Activated T-cell treated with anti-CD3 and anti-CD28 coated beads, Interleukin-2, amount 50 U/mL, for 24 hours (primary cell): ENCODE results near the gene HS3ST4.

Source experiments
- DNase-seq: peaks from one replicate; pipeline ENCODE4 v3.0.0-alpha.2; 2020
- H3K27ac Mint-ChIP-seq: 2 replicates; pipeline ENCODE4 v1.8.0; 2020; ENCODE audit warnings: mild to moderate bottlenecking, mixed read lengths
- H3K27me3 Mint-ChIP-seq: 2 replicates; pipeline ENCODE4 v1.8.0; 2020; ENCODE audit warnings: mixed read lengths
- H3K36me3 Mint-ChIP-seq: 2 replicates; pipeline ENCODE4 v1.8.0; 2020; ENCODE audit warnings: low read depth, mixed read lengths
- H3K4me1 Mint-ChIP-seq: 2 replicates; pipeline ENCODE4 v1.8.0; 2020; ENCODE audit warnings: low read depth, mixed read lengths
- H3K4me3 Mint-ChIP-seq: 2 replicates; pipeline ENCODE4 v1.8.0; 2020; ENCODE audit warnings: mild to moderate bottlenecking, moderate library complexity, mixed read lengths
- H3K9me3 Mint-ChIP-seq: 2 replicates; pipeline ENCODE4 v1.8.0; 2020; ENCODE audit warnings: mixed read lengths

HS3ST4 gene

DNA sequence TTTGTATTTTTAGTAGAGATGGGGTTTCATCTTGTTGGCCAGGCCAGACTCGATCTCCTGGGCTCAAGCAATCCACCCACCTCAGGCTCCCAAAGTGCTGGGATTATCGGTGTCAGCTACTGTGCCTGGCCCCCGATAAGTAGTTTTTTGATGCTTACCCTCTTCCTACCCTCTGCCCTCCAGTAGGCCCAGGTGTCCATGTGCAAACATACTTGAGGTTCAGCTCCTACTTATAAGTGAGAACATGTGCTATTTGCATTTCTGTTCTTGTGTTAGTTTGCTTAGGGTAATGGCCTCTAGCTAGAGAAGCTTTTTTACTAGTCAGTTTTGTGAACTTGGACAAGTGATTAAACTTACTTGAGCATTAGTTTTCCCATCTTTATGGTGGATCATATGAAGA is 136.8 kb downstream of the HS3ST4 start:
- DNase-seq = no peak
- Mint-ChIP-seq H3K9me3 (no peaks in the 10 kb centered on the region), H3K27me3 (peaks cover 25% of the 10 kb centered on the region), H3K36me3 (no peaks in the 10 kb centered on the region), H3K27ac (no peak overlapping the region), H3K4me3 (no peak overlapping the region), H3K4me1 (no peaks in the 10 kb centered on the region)

DNA sequence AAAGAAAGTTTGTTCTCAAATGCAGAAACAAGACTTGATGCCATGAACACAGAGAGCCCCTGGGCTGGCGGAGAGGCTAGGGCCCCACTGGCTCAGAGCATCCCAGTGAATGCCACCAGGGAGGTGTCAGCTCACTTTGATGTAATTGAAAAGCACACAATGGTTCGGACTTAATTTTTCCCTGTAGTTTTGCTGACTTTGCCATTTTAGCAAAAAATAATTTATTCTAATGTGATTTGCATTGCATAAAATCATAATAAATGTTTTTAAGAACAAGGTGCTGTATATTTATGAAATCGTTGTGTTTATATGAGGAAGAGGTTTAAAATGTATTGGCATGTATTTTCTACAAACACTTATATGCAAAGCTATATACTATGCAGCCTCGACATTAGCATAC is 140.5 kb downstream of the HS3ST4 start:
- H3K27me3 Mint-ChIP-seq = peaks cover 33% of the 10 kb centered on the region
- no peaks in the 10 kb centered on the region for H3K9me3 Mint-ChIP-seq
- H3K4me3 Mint-ChIP-seq = no peak overlapping the region
- no peak overlapping the region for H3K27ac Mint-ChIP-seq
- no peak for DNase-seq
- H3K4me1 Mint-ChIP-seq = no peaks in the 10 kb centered on the region
- H3K36me3 Mint-ChIP-seq = no peaks in the 10 kb centered on the region

DNA sequence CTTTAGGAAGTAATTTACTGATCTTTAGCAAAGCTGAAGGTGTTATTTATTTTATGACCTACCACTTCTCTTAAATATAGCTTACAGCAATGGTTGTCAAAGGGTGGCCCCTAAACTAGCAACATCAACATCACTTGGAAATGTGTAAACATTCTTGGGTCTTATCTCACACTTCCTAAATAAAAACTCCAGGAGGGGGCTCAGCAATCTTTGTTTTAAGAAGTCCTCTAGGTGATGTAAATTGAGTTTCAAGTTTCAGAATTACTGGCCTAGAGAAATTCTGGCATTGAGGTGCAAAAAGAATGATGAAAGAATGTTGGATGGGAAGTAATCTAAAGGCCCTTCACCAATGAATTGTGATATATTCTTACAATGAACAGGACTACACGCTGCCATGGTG is 142.3 kb downstream of the HS3ST4 start:
- DNase-seq = no peak
- Mint-ChIP-seq H3K4me1 (peaks cover 4% of the 10 kb centered on the region), H3K27me3 (peaks cover 37% of the 10 kb centered on the region), H3K27ac (no peak overlapping the region), H3K4me3 (no peak overlapping the region), H3K36me3 (no peaks in the 10 kb centered on the region), H3K9me3 (no peaks in the 10 kb centered on the region)

DNA sequence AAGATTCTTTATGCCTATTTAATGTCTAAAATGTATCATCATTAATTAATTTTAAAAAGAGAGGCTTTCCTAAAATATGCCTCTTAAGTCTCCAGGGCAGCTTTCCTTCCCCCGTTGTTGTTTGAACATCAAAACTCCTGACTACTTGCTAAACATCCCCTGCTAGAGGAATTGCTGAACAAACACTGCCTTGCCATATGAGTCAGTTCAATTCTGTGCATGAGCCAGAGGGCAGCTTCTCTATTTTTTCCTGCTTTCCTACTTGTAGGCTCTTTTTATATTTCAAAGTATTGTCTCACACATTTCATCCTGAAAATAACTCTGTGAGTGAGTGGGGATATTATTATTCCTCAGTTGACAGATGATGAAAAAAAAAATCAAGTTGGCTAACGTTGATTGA is 143.4 kb downstream of the HS3ST4 start:
- no peak for DNase-seq
- H3K27ac Mint-ChIP-seq = no peak overlapping the region
- H3K4me1 Mint-ChIP-seq = peaks cover 4% of the 10 kb centered on the region
- no peak overlapping the region for H3K4me3 Mint-ChIP-seq
- no peaks in the 10 kb centered on the region for H3K36me3 Mint-ChIP-seq
- no peaks in the 10 kb centered on the region for H3K9me3 Mint-ChIP-seq
- peaks cover 36% of the 10 kb centered on the region for H3K27me3 Mint-ChIP-seq

- no peaks in the 10 kb centered on the region for H3K9me3 Mint-ChIP-seq
- peak; percentile 31 for DNase-seq
Measured at GRCh38 chr16:25838724-25839186, 147.0 kb downstream of the HS3ST4 start.

DNA sequence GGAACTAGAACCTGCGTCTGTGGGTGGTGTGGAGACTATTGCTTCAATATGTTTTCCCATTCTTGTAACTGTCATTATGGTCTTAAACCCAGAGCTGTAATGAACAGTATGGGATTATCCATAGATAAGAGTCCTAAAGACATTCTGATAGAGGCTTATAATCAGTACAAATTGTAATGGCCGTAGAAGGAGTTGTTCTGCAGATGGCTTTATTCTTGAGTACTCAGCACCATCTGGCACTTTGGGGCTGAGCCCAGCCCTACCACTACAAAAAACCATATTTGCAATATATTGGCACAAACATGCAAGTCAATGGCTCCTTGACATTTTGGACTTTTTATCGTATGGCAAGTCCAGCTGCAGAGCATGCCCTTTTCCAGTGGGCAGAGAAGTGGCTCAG is 150.0 kb downstream of the HS3ST4 start:
- H3K27ac Mint-ChIP-seq = no peak overlapping the region
- no peak for DNase-seq
- H3K4me3 Mint-ChIP-seq = no peak overlapping the region
- H3K27me3 Mint-ChIP-seq = peaks cover 24% of the 10 kb centered on the region
- H3K9me3 Mint-ChIP-seq = no peaks in the 10 kb centered on the region
- no peaks in the 10 kb centered on the region for H3K36me3 Mint-ChIP-seq
- peaks cover 4% of the 10 kb centered on the region for H3K4me1 Mint-ChIP-seq

More at GRCh38 chr16:25838724-25839186, 147.0 kb downstream of the HS3ST4 start:
- Mint-ChIP-seq H3K27ac (no peak overlapping the region), H3K4me3 (no peak overlapping the region), H3K27me3 (peaks cover 31% of the 10 kb centered on the region), H3K36me3 (no peaks in the 10 kb centered on the region), H3K4me1 (peaks cover 4% of the 10 kb centered on the region)

GRCh38 chr16:25845901-25846300 is 154.1 kb downstream of the HS3ST4 start:
- DNase-seq = no peak
- Mint-ChIP-seq H3K9me3 (no peaks in the 10 kb centered on the region), H3K27me3 (peaks cover 9% of the 10 kb centered on the region), H3K4me1 (no peaks in the 10 kb centered on the region), H3K36me3 (no peaks in the 10 kb centered on the region), H3K4me3 (no peak overlapping the region), H3K27ac (no peak overlapping the region)

DNA sequence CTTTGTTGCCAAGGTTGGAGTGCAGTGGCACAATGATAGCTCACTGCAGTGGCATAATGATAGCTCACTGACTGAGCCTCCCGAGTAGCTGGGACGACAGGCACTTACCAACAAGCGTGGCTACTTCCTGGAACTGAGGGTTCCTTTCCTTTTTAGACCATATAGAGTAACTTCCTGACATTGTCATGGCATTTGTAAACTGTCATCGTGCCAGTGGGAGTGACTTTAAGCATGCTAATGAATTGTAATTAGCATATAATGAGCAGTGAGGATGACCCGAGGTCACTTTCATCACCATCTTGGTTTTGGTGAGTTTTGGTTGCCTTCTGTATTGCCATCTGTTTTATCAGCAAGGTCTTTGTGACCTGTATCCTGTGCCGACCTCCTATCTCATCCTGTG is 162.4 kb downstream of the HS3ST4 start:
- Mint-ChIP-seq H3K4me1 (no peaks in the 10 kb centered on the region), H3K27me3 (peaks cover 47% of the 10 kb centered on the region), H3K9me3 (no peaks in the 10 kb centered on the region), H3K36me3 (no peaks in the 10 kb centered on the region), H3K27ac (no peak overlapping the region), H3K4me3 (no peak overlapping the region)
- no peak for DNase-seq

- Mint-ChIP-seq H3K4me1 (no peaks in the 10 kb centered on the region), H3K27ac (no peak overlapping the region), H3K4me3 (no peak overlapping the region), H3K27me3 (peaks cover 55% of the 10 kb centered on the region), H3K9me3 (no peaks in the 10 kb centered on the region), H3K36me3 (no peaks in the 10 kb centered on the region)
- DNase-seq = no peak
Measured at GRCh38 chr16:25855063-25855462, 163.3 kb downstream of the HS3ST4 start.

DNA sequence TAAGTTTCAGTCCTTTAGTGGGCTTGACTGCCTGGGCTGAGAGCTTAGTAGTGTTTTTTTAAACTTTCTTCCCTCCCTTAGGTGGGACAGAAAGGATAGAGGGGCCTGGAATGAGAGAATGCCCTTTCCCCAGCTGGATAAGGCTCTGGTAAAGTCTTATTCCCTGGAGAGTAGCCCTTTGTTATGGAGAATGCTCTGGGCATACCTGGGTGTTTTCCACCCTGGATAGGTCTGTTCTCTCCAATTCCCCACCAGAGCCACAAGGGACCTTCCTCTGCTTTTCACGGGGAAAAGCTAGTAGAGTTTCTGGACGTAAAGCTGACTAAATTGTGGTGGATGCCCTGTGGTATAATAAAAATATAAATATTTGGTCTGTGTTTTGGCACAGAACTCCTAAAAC is 164.1 kb downstream of the HS3ST4 start:
- H3K4me3 Mint-ChIP-seq = no peak overlapping the region
- H3K27me3 Mint-ChIP-seq = peaks cover 60% of the 10 kb centered on the region
- no peak overlapping the region for H3K27ac Mint-ChIP-seq
- H3K36me3 Mint-ChIP-seq = no peaks in the 10 kb centered on the region
- no peak for DNase-seq
- H3K9me3 Mint-ChIP-seq = no peaks in the 10 kb centered on the region
- no peaks in the 10 kb centered on the region for H3K4me1 Mint-ChIP-seq

- Mint-ChIP-seq H3K4me1 (no peaks in the 10 kb centered on the region), H3K4me3 (no peak overlapping the region), H3K27me3 (peaks cover 61% of the 10 kb centered on the region), H3K36me3 (no peaks in the 10 kb centered on the region), H3K27ac (no peak overlapping the region), H3K9me3 (no peaks in the 10 kb centered on the region)
- no peak for DNase-seq
Measured at GRCh38 chr16:25859645-25860044, 167.9 kb downstream of the HS3ST4 start.

DNA sequence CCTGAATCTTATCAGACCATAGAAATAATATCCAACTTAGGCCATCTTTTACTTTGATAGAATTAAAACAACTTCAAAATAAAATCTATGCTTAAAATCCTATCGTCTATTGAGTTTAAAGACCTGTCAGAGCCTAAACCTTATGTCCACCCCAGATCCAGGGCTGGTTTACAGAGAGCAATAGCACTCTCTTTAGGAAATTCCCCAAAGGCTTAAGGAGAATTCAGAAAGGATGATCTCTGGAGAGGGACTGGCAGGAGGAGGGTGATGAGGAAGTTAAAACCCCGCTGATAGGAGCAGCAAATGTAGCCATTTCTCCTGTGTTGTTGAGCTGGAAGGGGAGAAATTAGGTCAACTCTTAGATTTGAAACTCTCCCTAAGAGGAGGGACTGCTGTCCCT is 175.3 kb downstream of the HS3ST4 start:
- Mint-ChIP-seq H3K4me1 (no peaks in the 10 kb centered on the region), H3K27ac (no peak overlapping the region), H3K36me3 (no peaks in the 10 kb centered on the region), H3K4me3 (no peak overlapping the region), H3K27me3 (peaks cover 15% of the 10 kb centered on the region), H3K9me3 (peaks cover 2% of the 10 kb centered on the region)
- no peak for DNase-seq

DNA sequence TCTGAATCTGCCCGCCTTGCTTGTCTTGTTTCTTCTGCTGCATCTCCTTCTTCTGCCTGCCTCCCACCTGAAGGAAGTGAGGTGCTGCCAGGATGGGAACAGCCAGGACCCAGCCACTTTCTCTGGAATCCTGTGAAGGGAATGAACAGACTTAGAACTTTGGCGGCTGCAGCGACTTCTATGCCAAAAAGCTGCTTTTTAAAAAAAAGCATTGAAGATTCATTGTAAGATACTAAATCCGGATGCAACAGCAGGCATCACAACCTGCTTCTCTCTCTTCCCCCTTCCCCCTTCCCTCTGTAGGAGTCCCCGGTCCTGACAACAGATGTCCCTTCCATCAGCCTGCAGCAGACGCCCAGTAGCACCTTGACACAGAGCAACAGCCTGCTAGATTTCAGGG is 176.3 kb downstream of the HS3ST4 start:
- Mint-ChIP-seq H3K36me3 (no peaks in the 10 kb centered on the region), H3K4me3 (no peak overlapping the region), H3K27ac (no peak overlapping the region), H3K27me3 (peaks cover 6% of the 10 kb centered on the region), H3K4me1 (no peaks in the 10 kb centered on the region), H3K9me3 (peaks cover 2% of the 10 kb centered on the region)
- DNase-seq = no peak

DNA sequence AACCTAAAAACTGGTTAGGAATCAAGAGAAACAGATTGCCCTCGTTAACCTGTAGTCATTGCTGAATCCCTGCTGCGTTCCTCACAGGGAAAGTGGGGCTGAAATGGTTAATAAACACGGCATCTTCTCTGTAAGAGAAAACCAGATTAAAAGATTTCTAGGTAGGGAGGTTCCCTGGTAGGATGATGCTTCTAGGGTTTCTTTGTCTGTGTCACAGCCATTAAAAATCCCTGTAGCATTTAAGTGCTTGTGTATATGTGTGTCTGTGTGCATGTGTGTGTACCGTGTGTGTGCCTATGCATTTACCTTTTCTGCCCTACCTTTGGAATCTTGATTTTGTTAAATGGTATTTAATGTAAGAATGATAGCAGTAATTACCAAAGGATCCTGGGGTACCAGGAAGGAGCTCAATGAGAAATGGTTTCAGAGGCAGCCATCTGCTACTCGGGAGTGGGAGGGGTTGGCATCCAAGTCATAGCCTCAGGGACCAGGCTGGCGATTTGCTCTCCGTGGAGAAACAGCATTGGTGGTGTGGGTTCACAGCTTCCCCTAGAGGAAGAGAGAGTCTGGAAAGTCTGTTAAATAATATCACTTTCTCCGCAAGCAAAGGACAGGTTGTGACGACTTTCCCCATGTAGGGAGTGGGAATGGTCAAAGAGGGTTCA is 177.1 kb downstream of the HS3ST4 start:
- no peaks in the 10 kb centered on the region for H3K36me3 Mint-ChIP-seq
- H3K27me3 Mint-ChIP-seq = peaks cover 4% of the 10 kb centered on the region

GRCh38 chr16:25872369-25873070 is 180.8 kb downstream of the HS3ST4 start:
- no peak overlapping the region for H3K27ac Mint-ChIP-seq
- H3K4me3 Mint-ChIP-seq = no peak overlapping the region

More for the DNA sequence above, 177.1 kb downstream of the HS3ST4 start:
- Mint-ChIP-seq H3K27ac (no peak overlapping the region), H3K9me3 (peaks cover 2% of the 10 kb centered on the region), H3K4me1 (no peaks in the 10 kb centered on the region), H3K4me3 (no peak overlapping the region)
- DNase-seq = no peak

More at GRCh38 chr16:25872369-25873070, 180.8 kb downstream of the HS3ST4 start:
- Mint-ChIP-seq H3K27me3 (peaks cover 7% of the 10 kb centered on the region), H3K9me3 (no peaks in the 10 kb centered on the region), H3K36me3 (no peaks in the 10 kb centered on the region), H3K4me1 (no peaks in the 10 kb centered on the region)
- DNase-seq = no peak
